ENCODE data around the gene CEP72. TPM values are rescaled to one million over a fixed set of nuclear protein-coding genes. Genes with fewer than 3 reads are reported as not detected.

Gene CEP72
- total RNA-seq, 4 donors from 2014 or later = 2.7 to 8.6 (median 4.0) TPM

- H3K4me3 ChIP-seq = no peak overlapping the region
- TF ChIP-seq POLR2A (IDR thresholded peaks at IDR 0.05) (no peak), CTCF (IDR thresholded peaks at IDR 0.05) (no peak)
- DNase-seq = no peak
- H3K9me3 ChIP-seq = peaks cover 0 to 17% (median 3%) of the 10 kb centered on the region in 3 donors
- intact Hi-C loops (cut with DNase I) = no loop called here
- H3K27ac ChIP-seq = no peak overlapping the region
- no peaks in the 10 kb centered on the region for H3K36me3 ChIP-seq
- peaks cover 0 to 3% (median 0%) of the 10 kb centered on the region in 3 donors for H3K4me1 ChIP-seq
- peaks cover 0 to 92% (median 2%) of the 10 kb centered on the region in 4 donors for H3K27me3 ChIP-seq
- 40 to 90% methylated on average over 1 to 2 of the region's 8 CpGs for WGBS, 2 donors
These were observed 41.3 kb upstream of the CEP72 start for GRCh38 chr5:570886-571285.

GRCh38 chr5:571791-572190 lies 40.3 kb upstream of the CEP72 start:
- no peak overlapping the region for H3K27ac ChIP-seq
- no peak for DNase-seq
- TF ChIP-seq POLR2A (IDR thresholded peaks at IDR 0.05) = no peak
- TF ChIP-seq CTCF (IDR thresholded peaks at IDR 0.05) = no peak
- 76 to 93% methylated on average over 13 of the region's 13 CpGs for WGBS, 2 donors
- peaks cover 0 to 91% (median under 1%) of the 10 kb centered on the region in 4 donors for H3K27me3 ChIP-seq
- H3K36me3 ChIP-seq = no peaks in the 10 kb centered on the region
- no peak overlapping the region for H3K4me3 ChIP-seq
- peaks cover 0 to 22% (median 10%) of the 10 kb centered on the region in 3 donors for H3K9me3 ChIP-seq
- no peaks in the 10 kb centered on the region for H3K4me1 ChIP-seq
- intact Hi-C loops (cut with DNase I) = no loop called here

- no peaks in the 10 kb centered on the region for H3K36me3 ChIP-seq
- intact Hi-C loops (cut with DNase I) = no loop called here
- no peak for TF ChIP-seq CTCF (IDR thresholded peaks at IDR 0.05)
- TF ChIP-seq POLR2A (IDR thresholded peaks at IDR 0.05) = no peak
- H3K27me3 ChIP-seq = peaks cover 0 to 91% (median 0%) of the 10 kb centered on the region in 4 donors
- 41 to 55% methylated on average over 14 of the region's 14 CpGs for WGBS, 2 donors
- H3K27ac ChIP-seq = no peak overlapping the region
- DNase-seq = no peak
- no peak overlapping the region for H3K4me3 ChIP-seq
- H3K9me3 ChIP-seq = peaks cover 0 to 23% (median 10%) of the 10 kb centered on the region in 3 donors
- no peaks in the 10 kb centered on the region for H3K4me1 ChIP-seq
These were observed 39.6 kb upstream of the CEP72 start for GRCh38 chr5:572398-573019.

GRCh38 chr5:573206-573605 lies 38.9 kb upstream of the CEP72 start:
- H3K4me1 ChIP-seq = no peaks in the 10 kb centered on the region
- peaks cover 0 to 88% (median 0%) of the 10 kb centered on the region in 4 donors for H3K27me3 ChIP-seq
- peaks cover 0 to 23% (median 10%) of the 10 kb centered on the region in 3 donors for H3K9me3 ChIP-seq
- no peak for DNase-seq
- 85 to 93% methylated on average over 12 of the region's 12 CpGs for WGBS, 2 donors
- TF ChIP-seq CTCF (IDR thresholded peaks at IDR 0.05) (no peak), POLR2A (IDR thresholded peaks at IDR 0.05) (no peak)
- no peak overlapping the region for H3K27ac ChIP-seq
- H3K4me3 ChIP-seq = no peak overlapping the region
- intact Hi-C loops (cut with DNase I) = no loop called here
- no peaks in the 10 kb centered on the region for H3K36me3 ChIP-seq

GRCh38 chr5:573976-574375 lies 38.2 kb upstream of the CEP72 start:
- peaks cover 0 to 23% (median 10%) of the 10 kb centered on the region in 3 donors for H3K9me3 ChIP-seq
- 55 to 81% methylated on average over 3 to 10 of the region's 16 CpGs for WGBS, 2 donors
- no peaks in the 10 kb centered on the region for H3K4me1 ChIP-seq
- H3K36me3 ChIP-seq = no peaks in the 10 kb centered on the region
- no peak overlapping the region for H3K27ac ChIP-seq
- intact Hi-C loops (cut with DNase I) = no loop called here
- H3K27me3 ChIP-seq = peaks cover 0 to 88% (median 0%) of the 10 kb centered on the region in 4 donors
- no peak overlapping the region for H3K4me3 ChIP-seq
- DNase-seq = no peak
- TF ChIP-seq POLR2A (IDR thresholded peaks at IDR 0.05) (no peak), CTCF (IDR thresholded peaks at IDR 0.05) (no peak)
